Right renal cortex interstitium (tissue), 3 donors: ENCODE data around the gene SEMA6A. TPM values are rescaled to one million over a fixed set of nuclear protein-coding genes. Genes with fewer than 3 reads are reported as not detected.
A peak's percentile ranks its signal among the peaks of the same experiment; 100 is the strongest.

Experiments used
- DNase-seq, 3 donors: peaks; one replicate each; pipeline ENCODE4 v3.0.0-alpha.2; 2013; ENCODE audit warnings: low read depth in 3 of 3, low spot score in 2 of 3
- polyA plus RNA-seq, 3 donors: library from polyadenylated mRNA; unstranded; fragments of 120-200 nt; gene quantifications; one replicate each; pipeline ENCODE4 v1.2.1, GENCODE V29; 2013; ENCODE audit not compliant: insufficient read length in 3 of 3

Gene SEMA6A
- polyA plus RNA-seq, 3 donors, result 47.0 to 59.3 (median 50.9) TPM

DNA sequence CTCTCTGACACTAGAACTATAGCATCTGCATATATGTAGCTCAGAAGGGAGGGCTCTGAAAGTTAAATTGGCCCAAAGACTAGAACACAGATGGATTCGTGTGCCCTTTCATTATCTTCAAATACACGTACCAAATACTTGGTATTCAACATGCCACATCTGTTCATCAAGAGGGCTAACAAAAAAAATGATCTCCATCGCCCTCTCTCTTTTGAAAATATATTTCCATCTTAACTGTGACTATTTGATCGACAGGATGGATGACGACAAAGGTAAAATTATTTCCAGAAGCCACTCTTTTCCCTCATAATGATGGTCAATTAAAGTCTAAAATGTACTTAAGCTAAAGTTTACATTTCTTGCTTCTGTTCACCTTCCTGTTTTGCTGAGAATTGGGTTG is 77.0 kb downstream of the SEMA6A start:
- no peak for DNase-seq

DNA sequence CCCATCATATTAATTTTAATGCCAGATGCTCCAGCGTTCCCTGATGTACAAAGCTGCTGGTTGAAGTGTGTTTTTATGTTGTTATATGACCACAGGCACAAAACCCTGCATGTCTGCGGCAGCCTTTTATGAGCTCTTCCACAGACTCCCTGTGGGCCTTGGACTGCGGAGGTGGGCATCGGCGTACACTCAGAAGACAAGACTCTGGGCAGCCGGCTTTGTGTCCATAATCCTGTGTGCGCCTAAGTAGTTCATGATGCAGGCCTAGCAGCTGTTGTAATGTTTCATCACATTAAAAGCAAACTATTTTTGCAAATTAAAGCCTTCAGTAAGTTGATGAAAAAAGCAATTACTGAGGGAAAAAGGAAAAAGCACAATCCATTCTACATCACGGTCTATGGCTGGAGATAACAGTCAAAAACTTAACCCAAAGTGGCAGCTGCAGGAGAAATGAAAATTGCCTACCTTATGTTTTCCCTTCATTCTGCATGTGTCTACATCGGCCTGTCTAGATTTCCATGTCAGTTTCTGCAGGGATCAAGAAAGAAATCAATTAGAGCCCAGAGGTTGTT is 78.8 kb downstream of the SEMA6A start:
- no peak for DNase-seq

DNA sequence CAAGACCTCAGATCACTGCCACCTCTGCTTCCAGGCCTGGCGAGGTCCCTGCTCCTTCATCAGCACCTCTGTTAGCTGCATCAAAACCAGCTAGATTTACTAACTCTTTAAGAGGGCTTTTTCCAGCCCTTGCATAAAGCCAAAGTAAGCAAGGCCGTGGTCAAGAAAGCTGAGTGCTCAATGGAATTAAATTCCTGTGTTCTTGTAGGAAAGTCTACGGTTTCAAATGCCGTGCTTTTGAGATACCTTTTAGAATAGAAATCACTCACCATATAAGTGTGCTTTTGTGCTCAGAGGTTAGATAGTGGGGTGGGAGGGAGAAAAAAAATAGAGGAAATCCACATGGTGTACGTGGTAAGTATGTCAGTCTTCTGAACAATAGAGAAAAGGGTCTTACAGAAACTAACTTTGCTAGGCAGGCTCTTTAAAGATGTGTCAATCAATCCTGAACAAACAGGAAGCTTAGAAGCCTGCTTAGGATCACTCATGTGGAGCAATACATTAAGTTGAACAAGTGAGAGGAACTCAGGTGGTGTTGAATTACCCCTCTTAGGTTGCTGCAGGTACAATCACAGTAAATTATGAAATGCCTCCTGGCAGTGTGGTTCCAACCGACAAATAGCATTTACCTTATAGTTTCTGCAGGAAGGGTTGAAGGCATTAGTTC is 79.7 kb downstream of the SEMA6A start:
- peak in 1 of 3 donors; percentile 60 for DNase-seq

DNA sequence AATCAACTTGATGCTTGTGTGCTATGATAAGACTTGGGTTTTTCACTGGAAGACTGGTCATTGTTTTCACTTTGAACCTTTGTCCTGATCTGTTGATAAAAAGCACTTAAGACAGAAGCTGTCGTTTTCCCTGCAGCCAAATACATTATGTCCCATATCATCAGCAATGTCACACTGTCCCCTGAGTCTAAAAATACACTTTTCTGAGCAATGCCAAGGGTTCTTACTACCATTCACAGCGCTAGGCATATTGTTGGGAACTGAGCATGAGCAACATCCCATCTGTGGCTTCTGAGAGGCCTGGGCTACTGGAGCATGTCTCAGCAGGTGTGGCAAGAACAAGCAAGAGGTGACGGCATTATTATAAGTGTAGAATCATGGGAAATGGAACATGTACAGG is 81.8 kb downstream of the SEMA6A start:
- no peak for DNase-seq

DNA sequence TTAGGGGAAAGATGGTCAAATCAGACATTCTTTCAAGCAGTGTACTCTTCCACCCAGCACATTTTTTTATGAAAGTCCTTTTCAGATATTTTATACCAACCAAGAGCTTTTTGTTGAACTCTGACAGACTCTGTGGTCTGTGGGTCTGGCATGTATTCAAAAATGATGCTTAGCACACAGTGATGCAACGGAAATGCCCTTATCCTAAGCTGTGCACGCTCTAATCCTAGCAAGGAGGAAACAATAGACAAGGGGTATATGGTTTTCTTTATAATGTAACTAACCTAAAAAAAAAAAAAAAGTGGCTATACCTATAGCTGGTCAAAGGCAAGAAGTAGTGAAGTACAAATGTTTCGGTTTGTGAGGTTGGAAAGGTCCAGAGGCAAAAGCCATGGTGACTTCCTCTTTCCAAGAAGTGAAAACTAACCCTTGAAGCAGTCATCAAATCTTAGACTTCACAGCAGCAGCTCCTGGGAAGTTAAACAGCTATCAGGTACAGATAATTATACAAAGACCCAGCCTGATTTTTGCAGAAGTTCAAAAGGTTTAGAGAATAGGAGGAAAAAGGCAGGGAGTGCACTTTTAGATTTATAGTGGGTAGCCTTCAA is 82.5 kb downstream of the SEMA6A start:
- DNase-seq, result no peak

DNA sequence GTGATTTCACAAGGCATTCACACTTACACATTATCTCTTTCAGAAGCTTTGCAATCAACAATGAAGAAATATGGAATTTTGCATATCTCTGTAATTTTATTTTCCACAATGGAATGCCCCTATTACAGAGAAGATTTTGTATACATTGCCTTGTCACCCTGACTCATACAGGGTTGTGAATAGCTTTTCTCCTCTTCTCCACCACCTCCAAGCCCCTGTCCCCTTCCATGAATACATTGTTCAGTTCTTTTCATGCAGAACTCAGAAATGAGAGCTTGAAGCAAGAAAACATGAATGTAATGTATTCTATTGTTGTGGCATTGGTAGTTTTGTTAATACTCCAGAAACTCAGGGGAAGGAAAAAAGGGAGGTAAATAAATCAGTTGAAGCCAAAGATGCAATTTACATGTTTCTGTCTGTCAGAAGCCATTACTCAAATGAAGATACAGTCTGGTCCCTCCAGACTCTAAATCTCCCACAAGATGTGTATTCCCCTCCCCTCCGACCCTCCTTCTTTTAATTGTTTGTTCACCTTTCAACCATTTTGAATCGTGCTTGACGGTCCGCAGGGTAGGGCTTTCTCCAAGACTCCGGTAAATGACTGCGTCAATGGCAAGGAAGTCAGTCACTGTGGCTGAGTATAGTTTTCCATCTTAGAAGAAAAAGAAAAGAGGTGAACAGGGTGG is 86.1 kb downstream of the SEMA6A start:
- no peak for DNase-seq

DNA sequence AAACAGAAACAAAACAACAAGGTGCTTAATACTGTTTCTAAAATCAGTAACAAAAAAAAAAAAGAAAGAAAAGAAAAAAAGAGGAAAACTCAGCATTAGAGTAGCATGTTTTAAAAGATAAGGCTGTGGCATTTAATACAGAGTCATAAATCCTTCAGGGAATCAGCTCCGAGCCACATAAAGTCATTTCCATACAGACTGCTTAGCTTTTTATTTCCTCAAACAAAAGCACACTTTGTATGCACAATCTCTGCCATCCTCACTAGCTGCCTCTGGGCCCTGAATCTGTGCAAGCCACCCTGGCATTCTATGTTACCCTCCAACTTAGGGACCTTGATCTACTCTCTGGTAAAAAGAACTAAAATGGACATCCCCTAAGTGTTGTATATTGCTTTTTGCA is 87.6 kb downstream of the SEMA6A start:
- no peak for DNase-seq

DNA sequence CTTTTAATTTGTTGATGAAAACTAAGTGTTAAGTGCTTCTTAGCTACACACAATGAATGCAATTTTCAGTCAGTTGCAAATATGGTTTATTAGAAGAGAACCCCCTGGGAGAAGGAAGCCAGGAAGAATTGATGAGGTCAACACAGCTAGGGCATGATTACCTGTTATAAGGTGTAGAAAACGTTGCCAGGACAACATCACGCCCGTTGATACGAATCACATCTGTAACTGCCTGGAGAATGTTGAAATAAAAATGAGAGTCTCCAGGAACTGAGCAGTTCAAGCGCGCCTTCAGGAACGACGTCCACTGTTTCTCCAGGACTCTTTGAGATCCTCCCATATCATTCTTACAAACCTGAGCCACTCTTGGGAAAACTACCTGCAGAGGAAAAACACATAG is 88.0 kb downstream of the SEMA6A start:
- DNase-seq, result no peak

DNA sequence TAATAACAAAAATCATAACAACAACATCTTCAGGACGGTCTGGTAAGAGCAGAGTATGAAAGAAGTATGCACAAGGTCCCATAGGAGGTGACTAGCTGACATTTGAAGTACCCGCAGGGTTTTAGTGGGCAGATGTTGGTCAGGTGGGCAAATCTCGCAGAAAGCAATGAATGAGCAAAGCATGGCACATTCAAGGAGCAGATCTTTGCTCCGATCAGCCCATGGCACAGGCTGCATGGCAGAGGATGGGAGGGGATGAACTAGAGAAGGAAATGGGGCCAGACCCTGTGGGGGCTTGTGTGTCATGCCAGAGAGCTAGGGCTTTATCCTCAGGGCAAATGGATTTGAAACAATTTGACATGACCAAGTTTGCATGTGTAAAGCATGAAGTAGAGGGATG is 90.0 kb downstream of the SEMA6A start:
- no peak for DNase-seq

DNA sequence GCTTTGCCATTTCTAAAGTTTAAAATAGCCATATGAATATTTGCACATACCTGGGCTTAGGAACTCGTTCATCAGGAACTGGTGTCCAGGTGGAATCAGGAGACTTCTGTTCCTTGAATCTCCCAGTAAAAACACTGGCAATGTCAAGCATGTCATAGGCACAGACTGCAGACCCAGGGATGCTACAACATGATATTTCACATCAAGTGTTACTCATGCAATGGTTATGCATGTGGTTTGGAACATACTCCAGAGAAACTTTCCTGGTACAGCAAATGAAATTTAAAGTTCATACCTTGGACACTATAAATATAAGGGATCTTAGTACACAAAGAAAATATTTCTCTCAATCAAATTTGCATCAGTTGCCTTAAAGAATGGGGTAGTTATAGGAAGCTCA is 92.2 kb downstream of the SEMA6A start:
- no peak for DNase-seq

DNA sequence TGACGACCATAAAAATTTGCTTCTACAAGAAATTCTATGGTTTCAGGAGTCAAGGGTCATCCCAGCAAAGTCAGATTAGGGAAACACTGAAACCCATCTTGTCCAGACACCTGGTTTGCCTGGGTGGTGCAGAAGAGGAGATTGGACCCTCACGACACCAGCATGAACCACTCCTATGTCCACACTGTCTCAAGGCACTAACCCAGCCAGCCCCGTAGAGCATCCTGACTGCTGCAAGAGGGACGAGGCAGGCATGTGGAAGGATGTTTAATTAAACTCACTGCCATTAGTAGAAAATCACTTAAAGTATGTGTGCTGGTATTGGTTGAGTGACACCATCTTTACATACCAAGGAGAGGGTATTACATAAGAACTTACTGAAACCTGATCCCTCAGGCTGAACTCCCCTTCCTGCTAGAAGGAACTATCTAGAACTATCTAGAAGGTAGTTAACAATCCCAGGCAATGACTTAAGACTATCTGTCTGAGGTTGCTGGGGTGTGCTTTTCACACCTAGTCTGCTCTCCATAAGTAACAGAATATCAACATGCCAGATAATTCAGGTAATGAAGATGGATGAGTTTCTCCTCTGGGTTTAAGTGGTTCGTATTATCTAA is 93.6 kb downstream of the SEMA6A start:
- DNase-seq, result no peak

DNA sequence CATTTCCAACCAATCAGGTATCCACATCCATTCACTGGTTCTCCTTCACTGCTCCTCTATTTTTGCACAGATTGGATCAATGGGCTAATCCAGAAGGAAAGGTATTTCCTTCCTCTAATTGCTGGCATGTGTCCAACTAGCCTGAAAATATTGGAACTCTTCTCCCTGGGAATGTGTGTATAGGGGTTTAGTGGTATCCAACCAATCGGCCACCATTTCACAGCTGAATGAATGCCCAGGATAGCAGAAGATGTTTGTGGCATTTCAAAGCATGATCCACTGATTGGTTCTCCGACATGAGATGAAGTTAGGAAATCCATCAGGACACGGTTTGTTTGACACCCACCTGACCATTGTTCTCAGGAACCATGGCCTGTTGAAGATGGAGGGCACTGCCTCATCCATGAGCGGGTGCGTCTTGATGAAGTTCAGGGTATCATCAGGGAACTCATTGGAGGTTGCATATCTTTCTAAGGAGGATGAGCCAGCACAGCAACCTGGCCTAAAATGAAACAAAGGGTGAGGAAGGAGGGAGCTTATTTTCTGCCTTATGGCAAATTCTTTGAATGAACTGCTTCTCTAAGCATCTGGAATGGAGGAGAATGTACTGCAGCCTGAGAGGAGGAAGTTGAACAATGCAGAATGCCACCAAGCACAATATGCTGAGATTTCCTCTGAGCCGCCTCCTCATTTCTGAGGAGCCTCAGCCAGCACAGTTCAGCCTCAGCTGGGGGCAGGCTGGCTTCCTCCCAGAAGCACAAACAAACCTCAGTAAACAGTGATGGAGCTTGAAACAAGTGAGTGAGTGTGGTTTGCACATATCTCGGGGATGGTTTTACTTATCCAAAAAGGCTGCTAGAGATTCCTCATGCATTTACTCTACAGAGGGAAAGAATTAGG is 94.6 kb downstream of the SEMA6A start:
- no peak for DNase-seq

DNA sequence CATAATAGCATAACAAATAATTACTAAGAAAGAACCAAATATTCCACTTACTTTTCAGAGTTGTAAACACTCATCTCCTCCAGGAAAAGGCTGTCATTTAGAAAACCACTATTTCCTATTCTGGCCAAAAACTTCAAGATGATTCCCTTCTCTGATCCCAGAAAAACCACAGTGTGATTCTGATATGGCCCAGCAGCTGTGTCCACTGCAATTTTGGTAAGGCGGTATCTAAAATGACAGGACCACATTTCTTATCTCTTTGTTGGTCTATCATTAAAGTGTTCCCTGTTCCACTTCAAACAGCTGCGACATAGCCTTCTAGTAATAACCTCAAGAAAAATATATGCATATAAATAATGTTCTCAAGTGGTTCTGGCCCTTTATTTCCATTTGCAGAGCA is 96.1 kb downstream of the SEMA6A start:
- DNase-seq, result no peak

DNA sequence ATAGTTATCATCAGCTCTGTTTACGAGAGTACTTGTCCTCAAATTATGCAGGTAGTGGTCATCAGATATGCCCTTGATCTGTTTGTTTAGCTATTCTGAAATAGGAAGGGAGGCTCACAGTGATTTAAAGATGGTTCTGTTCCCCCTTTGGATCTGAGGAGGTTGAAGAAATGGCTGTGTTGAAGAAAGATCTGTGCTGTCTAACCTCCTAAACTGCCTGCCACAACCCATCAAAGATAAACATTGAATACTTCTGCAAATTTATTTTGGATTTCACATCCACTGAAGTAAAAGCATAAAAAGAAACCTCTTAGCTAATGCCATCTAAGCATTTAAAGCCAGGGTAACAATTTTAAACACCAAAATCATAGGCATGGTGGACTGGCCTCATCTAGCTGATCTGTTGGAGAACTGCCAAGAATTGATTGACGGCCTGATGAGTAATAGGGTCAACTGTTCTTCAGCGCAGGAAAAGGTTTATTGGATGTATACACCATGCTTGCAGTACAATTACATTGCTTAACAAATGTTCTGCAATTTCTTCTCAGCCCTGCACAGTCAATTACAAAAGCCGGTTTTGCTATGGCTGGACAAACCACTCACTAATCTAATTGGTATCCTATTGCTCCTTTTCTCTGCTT is 97.6 kb downstream of the SEMA6A start:
- no peak for DNase-seq

DNA sequence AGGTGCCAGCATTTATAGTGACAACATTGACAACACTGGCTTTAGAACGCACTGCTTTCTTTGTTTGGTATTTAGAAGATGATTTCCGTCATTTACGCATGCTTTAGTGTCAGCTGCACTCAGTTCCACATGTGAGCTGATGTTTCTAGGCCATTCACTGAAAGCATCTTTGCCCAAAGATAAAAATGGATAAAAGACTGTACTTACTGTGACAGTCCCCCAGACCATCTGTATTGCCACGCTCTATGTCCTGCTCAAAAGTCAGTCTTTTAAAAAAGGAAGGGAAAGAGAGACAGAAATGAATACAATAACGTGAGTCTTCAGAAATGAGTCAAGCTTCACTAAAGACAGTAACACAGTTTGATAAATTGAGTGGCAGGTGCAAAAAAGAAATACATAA is 99.3 kb downstream of the SEMA6A start:
- no peak for DNase-seq

DNA sequence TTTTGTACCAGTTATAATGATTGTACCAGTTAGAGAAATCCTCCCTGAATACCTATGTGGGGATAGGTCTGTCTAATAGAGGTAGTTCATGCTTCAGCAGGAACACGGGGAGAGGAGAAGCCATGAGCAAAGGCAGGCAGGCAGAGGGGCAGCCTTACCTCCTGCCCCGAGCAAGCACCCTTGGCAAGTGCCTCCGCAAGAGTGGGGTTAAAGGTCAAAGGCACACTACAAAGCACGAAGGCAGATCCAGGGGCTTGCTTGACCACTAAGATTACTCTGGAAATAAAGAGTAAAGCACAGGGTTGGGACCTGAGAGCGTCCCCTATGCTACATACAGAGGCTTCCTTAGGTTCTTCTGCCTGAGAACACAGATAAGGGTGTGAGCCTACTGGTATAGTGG is 100.9 kb downstream of the SEMA6A start:
- DNase-seq, result no peak

DNA sequence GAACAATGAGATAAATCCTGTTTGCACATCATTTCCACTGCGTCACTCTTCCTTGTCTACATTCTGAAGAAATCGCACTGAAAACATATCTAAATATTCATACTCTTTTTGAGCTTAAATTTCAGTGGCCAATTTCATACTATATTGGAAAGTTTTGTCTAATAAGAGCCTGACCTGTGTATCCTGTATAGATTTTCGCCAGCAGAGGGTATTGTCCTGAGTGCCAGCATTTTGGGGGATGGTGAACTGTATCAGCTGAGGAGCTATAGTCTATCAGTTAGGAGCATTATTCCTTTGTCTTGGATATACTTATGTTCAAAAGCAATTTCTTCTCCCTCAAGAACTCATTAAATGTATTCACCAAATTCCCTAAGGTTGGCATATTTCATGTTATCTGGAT is 102.3 kb downstream of the SEMA6A start:
- no peak for DNase-seq

DNA sequence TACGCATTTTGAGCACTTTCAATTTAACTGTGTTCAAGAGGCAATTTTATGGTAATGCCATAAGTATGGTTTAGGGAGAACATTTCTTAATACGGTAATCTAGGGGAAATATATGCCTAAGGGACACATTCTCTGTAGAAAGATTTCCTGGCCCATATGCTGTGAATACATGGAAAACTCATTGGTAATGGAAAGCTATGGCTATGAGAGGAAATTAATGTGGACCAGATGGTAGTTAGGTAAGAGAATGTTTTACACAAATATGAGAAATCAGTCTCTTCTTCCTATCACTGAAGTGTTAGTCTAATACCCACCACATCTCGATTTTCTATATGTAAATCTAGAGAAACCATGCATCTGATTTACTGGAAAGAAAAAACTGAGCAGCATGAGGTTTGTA is 105.0 kb downstream of the SEMA6A start:
- no peak for DNase-seq

DNA sequence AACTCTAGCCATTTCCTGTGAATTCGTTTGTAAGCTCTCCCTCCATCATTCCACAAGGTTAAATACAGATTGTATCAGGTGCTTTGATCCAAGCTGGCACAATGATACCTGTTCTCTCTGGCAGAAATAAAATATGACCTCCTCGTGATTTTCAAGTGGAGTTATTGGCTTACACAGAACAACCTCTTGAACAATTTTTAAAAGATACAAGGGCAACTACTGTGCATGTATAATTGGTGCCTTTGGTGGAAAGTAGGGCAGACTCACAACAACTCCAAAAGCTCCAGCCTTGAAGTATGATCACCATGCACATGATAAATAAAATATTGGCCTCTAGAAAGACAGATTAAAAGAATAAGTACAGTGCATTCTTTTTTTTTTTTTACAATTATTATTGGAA is 106.0 kb downstream of the SEMA6A start:
- DNase-seq, result no peak

DNA sequence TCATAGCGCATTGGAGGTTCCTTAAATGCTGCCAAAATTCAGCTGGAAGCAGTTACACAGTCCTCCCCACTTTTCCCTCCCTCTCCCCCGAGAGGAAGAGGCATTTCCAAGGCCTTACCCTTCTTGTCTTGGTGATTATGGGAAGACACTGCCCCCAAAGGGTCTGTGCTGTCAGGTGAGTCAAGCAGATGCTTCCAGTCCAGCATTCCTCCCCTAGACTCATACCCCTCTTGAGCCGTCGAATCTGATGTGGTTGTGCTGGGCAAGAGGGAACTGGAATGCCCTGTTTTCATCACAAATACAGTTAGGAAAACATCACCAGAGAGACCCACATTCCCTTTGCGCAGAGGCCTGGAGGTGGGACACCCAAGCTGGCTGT is 107.2 kb downstream of the SEMA6A start:
- no peak for DNase-seq
